H1 (cell line): Measurements from ENCODE around the gene XPO1. TPM values are rescaled to one million over a fixed set of nuclear protein-coding genes. Genes with fewer than 3 reads are reported as not detected.

Experiments used
- RFX5 ChIP-seq: IDR thresholded peaks from 2 replicates; pipeline ENCODE4 v1.6.1; 2011; ENCODE audit warnings: low read depth, low read length, improper control_type of control experiment, borderline replicate concordance
- USF2 ChIP-seq: IDR thresholded peaks from 2 replicates; pipeline ENCODE4 v1.6.1; 2011; ENCODE audit warnings: low read length, improper control_type of control experiment
- polyA plus RNA-seq, 7 experiments: library from polyadenylated mRNA; depleted of rRNA in 3 of 7; stranded (reverse) in 5 of 7; unstranded in 2 of 7; fragments of >200 nt in 5 of 7; fragments of 200-250 nt in 2 of 7; gene quantifications; 1 replicate in 5 of 7; 2 replicates in 1 of 7; 4 replicates in 1 of 7; pipeline versions ENCODE4 v1.2.1 to v1.2.3, GENCODE V29; 2011 to 2013; ENCODE audit warnings: missing spikeins in 2 of 7, mixed read lengths in 2 of 7
- total RNA-seq: library from RNA; stranded (reverse); fragmentation: NEBNext Ultra II Directional; extraction: Animal tissue kit (Norgen Biotek cat#: 25700); gene quantifications from 2 replicates; pipeline ENCODE4 v1.2.1, GENCODE V29; 2021

The XPO1 gene
- total and polyA plus RNA-seq, 2 of the 8 experiments (the other 6 are each of a cell fraction or from before 2014, with no cell fraction given): 110 to 296 TPM

GRCh38 chr2:61431345-61431744 is 106.8 kb downstream of the XPO1 start (continued):
- TF ChIP-seq USF2 (no peak), RFX5 (no peak)
- TF ChIP-seq, all 59 proteins: peak for 0

Other genes starting within 250 kb of the XPO1 start
- gene USP34, start 67.3 kb downstream of the XPO1 start, total RNA-seq: 80.9 and 91.7 TPM in 2 replicates
- gene USP34, start 67.3 kb downstream of the XPO1 start, polyA plus RNA-seq (2011; rRNA removed): 30.0 and 56.7 TPM in 2 replicates